ENCODE results near the gene FHIP1B.
A peak's percentile ranks its signal among the peaks of the same experiment; 100 is the strongest.
"Not testable (repeated sequence)": the region's sequence is repeated elsewhere in the genome, so short reads cannot be mapped to it uniquely, and the experiment has no call there.

The FHIP1B gene

DNA sequence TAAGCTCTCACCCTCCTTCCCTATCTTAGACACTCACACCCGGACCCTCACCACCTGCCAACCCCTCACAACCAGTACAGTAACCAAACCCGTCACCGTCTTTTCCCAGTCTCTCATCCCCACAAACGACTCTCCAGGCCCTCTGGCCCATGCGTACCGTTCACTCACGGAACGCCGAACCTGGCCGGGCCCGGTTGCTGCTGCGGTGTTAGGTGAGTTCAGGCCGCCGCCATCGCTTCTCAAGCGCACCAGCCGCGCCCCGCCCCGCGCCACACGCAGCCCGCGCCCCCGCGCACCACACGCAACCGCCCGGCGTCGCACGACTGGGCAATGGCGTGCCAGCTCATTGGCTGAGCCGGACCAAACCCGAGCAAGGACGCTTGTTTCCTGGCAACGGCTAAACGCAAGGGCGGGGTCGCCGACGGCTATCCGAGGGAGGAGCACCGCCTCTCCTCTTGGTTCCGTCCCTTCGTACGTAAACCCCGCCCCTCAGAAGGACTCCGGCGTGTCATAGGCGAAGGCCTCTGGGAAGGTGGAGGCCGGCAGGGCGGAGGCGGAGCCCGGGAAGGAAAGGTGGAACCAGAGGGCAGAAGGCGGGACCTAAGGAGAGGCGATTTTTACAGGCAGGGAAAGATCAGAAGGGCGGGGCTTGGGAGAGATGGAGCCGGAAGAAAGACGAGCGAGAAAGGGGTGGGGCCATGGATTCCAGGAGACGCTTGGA lies at the start of gene FHIP1B:
TSS of gene FHIP1B (minus strand) at position 250 of the 721 bp plus-strand sequence. CDS start 10,120 bp downstream, outside the sequence.
- DNase-seq: peak; percentile 99

DNA sequence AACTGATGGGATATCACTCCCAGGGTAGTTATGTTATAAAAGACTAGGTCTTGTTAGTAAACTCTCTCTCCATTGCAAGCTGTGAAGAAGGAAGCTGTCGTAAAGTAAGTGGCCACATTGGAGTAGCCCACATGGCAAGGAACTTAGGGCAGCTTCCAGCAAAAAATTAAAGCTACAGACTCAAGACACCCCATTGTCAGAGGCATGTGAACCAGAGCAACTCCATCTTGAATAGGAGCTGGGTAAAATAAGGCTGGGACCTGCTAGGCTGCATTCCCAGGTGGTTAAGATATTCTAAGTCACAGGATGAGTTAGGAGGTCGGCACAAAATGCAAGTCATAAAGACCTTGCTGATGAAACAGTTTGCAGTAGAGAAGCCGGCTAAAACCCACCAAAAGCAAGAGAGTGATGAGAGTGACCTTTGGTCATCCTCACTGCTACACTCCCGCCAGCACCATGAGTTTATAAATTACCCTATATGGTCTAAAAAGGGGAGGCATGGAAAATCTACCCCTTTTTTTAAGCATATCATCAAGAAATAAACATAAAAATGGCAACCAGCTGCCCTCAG lies 49.1 kb upstream of the FHIP1B start:
- DNase-seq: no peak

DNA sequence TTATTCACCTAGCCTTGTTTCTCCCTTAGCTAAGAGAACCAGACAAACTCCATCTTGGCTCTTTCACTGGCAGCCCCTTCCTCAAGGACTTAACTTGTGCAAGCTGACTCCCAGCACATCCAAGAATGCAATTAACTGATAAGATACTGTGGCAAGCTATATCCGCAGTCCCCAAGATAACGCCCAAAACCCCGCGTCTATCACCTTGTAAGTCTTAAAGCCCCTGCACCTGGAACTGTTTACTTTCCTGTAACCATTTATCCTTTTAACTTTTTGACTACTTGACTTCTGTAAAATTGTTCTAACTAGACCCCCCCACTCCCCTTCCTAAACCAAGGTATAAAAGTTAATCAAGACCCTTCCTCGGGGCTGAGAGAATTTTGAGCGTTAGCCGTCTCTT lies 46.4 kb upstream of the FHIP1B start:
- not testable (repeated sequence) for DNase-seq

DNA sequence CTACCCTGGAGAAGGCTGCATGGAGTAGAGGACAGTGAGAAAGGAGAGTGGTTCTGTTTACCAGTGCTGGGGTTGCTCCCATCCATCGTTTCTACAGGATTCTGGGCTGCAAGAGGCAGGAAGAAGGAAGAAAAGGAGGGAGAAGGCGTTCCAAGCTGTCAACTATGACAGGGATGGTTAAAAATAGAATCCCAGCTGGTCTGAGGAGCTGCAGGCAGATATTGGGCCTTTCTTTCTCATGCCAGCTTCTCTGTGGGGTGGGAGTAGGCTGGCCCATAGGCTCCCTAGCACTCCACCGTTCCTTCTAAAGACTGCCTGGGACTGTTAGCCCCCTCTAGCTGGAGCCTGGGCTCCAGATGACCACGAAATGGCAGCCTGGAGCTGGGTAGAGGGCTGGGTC lies 38.8 kb upstream of the FHIP1B start:
- no peak for DNase-seq

DNA sequence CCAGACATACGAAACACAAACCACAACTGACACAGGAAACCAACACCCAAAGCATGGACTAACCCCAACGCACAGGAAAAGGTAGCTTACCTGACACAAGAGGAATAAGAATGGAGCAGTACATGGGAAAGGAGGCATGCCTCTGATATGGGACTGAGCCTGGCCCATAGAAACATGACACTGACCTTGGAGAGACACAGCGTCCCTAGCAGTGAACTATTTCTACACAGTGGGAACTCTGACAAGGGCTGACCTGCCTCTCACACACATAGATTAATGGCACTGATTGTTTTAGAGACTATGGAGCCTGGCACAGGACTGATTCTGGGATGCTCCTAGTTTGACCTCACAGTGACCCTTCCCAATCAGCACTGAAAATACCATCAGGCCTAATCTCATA lies 37.2 kb upstream of the FHIP1B start:
- DNase-seq: no peak

DNA sequence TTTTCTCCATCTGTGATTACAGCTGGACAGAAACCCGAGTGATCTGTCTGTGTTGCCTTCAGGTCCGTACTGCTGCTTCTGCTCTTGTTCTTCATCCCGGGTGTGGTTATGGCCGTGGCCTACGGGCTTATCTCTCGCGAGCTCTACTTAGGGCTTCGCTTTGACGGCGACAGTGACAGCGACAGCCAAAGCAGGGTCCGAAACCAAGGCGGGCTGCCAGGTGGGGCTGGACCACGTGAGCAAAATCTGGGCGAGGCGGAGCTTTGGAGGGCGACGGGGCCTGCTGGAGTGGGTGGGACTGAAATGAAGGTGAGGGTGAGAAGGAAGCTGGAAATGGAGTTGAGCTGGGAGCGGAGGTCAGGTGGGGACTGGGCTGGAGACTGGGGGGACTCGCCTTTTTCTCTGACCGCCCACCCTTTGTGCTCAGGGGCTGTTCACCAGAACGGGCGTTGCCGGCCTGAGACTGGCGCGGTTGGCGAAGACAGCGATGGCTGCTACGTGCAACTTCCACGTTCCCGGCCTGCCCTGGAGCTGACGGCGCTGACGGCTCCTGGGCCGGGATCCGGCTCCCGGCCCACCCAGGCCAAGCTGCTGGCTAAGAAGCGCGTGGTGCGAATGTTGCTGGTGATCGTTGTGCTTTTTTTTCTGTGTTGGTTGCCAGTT lies 36.3 kb upstream of the FHIP1B start:
- DNase-seq: no peak

DNA sequence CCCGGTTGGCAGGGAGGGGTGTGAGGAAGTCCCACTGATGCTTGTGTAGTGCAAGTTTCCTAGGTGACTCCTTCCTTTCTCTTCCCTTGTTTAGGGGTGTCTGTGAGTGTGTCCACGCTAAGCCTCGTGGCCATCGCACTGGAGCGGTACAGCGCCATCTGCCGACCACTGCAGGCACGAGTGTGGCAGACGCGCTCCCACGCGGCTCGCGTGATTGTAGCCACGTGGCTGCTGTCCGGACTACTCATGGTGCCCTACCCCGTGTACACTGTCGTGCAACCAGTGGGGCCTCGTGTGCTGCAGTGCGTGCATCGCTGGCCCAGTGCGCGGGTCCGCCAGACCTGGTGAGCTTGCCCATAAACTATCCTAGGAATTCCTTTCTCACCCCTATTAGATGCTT lies 35.6 kb upstream of the FHIP1B start:
- no peak for DNase-seq

DNA sequence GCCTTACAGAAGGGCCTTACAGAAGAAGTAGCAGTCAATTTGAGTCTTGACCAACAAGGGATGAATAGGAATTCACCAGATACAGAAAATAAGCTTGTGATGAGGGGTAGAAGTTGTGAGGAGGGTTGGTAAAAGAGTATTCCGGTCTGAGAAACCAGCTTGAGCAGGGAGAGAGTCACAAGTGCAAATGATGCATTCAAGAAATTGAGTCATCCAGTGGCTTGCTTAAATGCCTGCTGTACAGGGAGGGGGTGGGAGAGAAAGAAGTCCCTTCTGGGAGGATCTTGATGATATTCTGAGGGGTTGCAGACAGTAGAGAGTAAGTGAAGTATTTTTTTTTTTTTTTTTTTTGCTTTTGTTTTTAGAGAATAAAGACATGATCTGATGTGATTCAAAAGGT lies 34.4 kb upstream of the FHIP1B start:
- no peak for DNase-seq

DNA sequence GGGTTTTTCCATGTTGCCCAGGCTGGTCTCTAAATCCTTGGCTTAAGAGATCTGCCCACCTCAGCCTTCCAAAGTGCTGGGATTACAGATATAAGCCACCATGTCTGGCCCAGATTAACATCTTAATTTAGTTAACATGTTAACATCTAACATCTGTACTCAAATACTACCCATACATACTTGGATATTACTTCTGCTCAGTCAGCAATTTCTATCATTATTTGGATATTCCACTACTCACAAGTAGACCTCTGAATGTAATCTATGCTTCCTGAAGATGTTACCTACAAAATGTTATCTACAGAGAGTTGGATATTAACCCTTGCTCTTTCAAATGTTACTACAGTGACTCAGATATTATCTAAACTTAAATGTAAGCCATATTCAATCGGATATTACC lies 29.2 kb upstream of the FHIP1B start:
- DNase-seq: no peak

DNA sequence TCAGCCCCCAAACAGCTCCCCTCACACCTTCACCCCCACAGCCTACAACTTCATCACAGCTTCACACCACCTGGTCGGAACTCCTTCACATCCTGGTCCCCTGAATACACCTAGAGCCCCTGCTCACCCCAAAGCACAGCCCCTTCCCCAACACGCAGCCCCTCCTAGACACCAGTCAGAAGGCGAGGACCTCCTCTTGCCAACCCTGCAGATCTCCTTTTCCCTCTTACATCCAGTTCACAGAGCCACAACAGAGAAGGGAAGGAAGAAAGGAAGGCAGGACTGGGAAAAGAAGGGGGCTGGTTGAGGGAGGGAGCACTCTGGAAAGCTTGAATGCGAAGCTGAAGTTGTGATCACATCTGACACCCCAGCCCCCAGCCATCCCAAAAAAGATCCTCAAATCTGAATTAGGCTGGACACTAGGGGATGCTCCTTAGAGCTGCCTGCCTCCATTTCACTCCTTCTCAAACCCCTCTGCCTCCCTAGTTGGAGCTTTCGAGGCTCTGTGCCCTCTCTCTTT lies 25.8 kb upstream of the FHIP1B start:
- DNase-seq: no peak

DNA sequence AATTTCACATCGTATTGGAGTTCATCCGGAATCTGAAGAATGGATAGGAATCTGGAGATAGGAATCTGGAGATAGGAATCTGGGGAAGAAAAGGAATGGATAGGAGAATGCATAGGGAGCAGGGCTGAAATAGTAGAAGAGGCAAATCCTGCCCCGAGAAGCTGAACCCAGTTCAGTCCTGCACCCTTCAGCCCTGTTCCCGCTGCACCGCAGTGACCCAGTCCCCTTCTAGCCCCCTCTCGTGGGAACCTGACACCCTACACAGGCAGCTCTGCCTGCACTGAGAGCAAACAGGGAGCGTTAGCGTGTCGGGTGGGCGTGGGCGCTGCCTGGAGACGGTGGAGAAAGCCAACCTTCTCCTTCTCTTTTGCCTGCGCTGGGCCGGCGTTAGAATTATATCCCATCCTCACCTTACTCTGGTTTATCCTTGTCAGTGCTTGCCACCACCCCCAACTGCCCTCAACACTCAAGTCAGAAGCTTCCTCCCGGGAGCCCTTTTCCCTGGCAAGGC lies 24.2 kb upstream of the FHIP1B start:
- DNase-seq: no peak

DNA sequence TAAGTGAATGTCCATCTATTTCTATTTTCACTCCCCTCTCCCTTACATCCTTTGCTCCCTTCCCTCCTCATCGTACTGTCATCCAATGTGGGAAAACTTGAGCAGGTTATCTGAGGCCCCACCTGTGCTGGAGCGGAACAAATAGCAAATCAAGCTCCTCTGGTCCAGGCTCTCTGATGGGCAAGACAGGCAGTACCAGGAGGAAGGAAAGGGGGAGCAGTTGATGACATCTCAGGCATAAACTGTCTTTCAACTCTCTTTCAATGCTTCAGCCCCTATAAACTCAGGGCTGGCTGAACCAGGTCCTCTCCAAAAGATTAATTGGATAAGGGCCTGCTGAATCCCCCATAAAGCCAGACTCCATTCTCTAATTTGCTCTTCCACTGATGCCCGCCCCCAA lies 23.7 kb upstream of the FHIP1B start:
- DNase-seq: no peak

DNA sequence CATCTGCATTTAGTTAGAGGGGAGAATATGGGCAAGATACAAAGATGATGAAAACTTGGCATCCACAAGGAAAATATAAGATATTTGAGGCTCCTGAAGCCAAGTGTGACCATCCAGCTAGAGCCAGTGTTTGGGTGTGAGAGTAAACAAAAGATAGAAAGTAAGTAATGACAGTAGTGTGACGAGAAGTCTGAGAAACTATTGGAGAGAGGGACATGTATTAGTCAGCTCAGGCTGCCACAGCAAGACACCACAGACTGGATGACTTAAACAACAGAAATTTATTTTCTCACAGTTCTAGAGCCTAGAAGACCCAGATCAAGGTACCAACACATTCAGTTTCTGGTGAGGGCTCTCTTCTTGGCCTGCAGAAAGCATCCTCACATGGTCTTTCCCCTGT lies 18.8 kb upstream of the FHIP1B start:
- no peak for DNase-seq

DNA sequence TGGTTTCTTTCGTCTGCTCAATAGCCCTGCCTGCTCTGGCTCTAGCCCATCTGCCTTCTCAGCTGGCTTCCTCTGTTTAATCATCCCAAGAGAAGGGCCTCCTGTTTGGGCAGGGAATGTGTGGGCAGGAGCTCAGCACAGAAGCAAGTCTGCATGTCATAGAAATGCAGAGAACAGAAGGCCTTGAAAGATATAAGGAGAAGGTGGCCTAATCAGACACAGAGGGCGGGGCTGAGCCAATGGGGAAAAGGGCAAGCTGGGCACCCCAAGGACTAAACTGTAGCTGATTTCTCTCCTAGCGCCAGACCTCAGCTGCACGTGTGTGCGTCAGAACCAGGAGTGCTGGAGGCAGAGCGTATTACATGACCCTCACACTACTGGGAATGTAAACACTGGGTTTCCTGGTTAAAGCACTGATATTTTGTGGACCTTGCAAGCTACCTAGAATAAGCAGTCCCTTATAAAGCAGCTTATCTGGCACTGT lies 17.6 kb upstream of the FHIP1B start:
- DNase-seq: no peak

DNA sequence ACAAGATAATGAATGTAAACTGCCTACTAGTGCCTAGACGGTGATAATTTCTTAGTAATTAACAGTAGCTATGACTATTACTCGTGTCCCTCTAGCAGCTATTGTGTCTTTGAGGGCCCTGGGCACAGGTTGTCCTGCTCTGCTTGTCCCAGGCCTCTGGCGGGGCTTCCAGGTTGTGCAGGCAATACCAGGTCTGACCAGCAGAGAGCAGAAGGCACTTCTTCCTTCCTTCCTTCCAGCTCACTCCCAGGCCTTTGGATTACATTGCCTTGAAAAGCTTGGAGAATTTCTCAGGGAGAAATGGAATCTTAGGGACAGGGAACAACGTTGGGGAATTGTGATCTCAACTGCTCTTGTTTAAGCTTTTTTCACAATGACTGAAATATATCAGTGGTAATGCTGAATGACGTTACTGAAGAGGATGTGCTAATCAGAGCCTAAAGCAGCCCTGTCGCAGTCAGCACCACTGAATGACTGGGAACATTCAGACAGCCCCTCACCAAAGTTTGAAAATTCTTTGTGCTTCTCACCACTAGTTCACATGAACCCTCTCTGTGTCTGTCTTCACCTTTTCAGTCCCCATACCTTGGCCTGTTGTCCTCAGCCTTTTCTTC lies 16.8 kb upstream of the FHIP1B start:
- peak; percentile 77 for DNase-seq

DNA sequence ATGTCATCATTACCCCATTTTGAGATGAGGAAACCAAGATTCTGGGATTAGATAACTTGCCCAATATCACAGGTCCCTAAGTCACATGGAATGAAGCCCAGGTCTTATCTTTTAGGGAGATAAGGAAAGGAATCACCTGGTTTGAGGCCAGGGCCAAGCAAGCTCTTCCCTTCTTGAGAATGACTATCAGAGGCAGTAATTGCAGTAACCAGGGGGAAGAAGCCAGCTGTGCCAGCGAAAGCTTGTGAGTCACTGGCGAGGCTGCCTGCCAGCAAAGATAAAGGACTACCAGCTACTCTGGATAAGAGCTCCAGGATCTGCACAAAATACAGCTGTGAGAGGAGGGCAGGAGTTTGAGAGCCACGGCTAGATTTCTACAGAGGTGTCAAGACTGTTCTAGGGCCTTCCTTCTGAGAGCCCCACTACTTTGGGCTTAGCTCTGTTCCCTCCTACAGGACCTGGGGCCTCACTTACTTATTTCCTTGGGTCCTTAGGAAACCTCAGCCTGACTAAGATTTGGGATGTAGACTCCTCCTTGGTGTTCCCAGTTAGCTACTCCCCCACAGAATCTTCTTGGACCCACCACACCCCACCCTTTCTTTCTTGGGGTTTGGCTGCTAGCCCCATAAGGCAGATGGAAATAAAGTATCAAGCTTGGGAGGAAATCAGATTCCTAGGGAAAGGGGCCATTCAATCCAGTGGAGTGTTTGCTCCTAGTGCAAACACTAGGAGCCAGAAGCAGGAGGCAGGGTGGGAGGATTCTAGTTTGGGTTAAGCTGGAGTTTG lies 15.5 kb upstream of the FHIP1B start:
- no peak for DNase-seq

DNA sequence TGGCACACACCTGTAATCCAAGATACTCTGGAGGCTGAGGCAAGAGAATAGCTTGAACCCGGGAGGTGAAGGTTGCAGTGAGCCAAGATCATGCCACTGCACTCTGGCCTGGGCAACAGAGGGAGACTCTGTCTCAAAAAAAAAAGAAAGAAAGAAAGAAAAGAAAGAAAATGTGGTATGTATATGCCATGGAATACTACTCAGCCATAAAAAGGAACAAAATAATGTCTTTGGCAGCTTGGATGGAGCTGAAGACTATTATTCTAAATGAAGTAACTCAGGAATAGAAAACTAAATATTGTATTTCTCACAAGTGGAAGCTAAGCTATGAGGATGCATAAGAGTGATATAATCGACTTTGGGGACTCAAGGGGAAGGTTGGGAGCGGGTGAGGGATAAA lies 14.5 kb upstream of the FHIP1B start:
- not testable (repeated sequence) for DNase-seq

DNA sequence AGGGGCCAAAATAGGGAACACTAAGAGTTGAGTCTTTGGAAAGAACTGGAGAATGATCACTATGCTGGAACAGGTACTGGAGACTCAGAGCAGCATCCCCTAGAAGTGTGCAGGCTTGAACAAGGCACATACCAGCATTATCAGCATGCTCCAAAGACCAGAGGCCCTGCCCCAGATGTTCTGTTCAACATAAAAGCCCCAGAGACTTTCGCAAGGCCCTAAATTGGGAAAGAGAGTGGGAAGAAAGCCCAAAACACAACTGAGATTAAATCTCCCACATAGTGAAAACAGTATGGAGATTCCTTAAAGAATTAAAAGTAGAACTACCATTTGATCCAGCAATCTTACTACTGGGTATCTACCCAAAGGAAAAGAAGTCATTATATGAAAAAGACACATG lies 13.8 kb upstream of the FHIP1B start:
- no peak for DNase-seq

DNA sequence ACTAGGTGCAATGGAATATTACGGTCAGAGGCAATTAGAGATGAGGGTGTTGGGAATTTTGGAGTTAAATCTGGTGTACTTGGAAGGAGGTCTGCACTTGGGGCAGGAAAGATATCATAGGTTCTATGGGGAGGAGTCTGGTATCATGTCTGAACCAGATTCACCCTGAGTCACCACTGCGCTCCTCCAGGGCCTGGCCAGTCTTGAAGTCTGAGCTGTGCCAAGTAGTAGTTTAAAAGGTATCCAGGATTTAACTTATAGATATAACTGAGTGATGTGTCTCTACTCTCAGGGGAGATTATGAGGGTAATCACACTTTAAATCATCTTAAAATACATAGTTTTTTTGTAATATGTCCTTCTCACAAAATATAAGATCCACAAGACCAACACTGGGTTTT lies 11.1 kb upstream of the FHIP1B start:
- DNase-seq: no peak

DNA sequence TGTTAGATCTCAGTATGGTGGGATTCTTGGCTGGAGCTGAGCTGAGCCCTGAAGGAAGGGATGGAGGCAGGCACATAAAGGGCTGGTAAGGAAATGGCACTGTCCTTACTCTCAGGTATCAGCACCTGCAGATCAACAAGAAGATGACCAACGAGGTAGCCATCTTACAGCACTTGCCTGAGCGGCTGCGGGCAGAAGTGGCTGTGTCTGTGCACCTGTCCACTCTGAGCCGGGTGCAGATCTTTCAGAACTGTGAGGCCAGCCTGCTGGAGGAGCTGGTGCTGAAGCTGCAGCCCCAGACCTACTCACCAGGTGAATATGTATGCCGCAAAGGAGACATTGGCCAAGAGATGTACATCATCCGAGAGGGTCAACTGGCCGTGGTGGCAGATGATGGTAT lies 6.9 kb upstream of the FHIP1B start:
- DNase-seq: no peak

DNA sequence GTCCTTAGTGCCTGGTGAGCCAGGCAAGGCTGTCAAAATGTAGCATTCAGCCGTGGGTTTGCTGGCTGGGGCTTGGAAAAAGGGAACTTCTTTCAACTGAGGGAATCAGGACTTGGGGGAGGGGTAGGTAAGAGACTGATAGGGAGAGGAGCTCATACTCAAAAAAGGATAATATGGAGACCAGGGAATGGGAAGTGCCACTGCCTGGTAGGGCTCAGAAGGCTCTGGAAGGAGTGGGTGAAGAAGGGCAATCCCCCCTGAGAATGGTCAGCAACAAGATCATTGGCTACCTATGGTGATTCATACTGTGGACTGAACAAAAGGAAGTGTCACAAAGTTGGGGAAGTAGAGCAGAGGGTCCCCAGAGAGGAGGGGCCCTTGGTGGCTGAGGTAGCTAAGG lies 6.3 kb upstream of the FHIP1B start:
- no peak for DNase-seq

DNA sequence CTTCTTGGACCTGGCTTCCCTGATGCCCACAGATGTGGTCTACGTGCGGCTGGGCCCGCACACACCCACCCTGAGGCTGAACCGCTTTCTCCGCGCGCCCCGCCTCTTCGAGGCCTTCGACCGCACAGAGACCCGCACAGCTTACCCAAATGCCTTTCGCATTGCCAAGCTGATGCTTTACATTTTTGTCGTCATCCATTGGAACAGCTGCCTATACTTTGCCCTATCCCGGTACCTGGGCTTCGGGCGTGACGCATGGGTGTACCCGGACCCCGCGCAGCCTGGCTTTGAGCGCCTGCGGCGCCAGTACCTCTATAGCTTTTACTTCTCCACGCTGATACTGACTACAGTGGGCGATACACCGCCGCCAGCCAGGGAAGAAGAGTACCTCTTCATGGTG lies 5.7 kb upstream of the FHIP1B start:
- DNase-seq: no peak

DNA sequence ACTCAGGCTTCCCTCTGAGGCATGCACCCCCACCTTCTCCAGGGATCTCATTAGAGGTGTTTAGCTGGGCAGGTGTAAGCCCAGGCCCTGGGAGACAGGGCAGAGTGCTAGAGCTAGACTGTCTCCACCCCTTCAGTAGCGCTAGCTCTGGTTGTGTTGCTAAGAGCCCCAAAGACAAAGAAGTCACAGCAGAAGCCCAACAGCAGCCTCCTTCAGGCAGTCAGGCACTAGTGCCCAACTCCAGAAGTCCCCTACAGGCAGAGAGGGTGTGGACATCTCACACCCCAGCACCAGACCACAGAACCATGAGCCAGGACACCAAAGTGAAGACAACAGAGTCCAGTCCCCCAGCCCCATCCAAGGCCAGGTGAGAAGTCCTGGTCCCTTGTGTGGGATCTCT lies 4.5 kb upstream of the FHIP1B start, which contains the start of gene CNGA4:
TSS of gene CNGA4 (plus strand) at position 188 of the 400 bp plus-strand sequence. CDS start at position 306, 118 bp downstream.
- no peak for DNase-seq
